ENCODE measurements around the gene TRMT11. TPM values are rescaled to one million over a fixed set of nuclear protein-coding genes. Genes with fewer than 3 reads are reported as not detected.
"Not testable (repeated sequence)": the region's sequence is repeated elsewhere in the genome, so short reads cannot be mapped to it uniquely, and the experiment has no call there.

Gene TRMT11
- total RNA-seq, 3 donors from 2014 or later: 20.7 to 22.7 (median 21.5) TPM

- TF ChIP-seq CTCF (IDR thresholded peaks at IDR 0.05): no peak
- intact Hi-C loops (cut with DNase I, micrococcal nuclease): no loop called here
- no peaks in the 10 kb centered on the region for H3K9me3 ChIP-seq
- no peak overlapping the region for H3K4me3 ChIP-seq
- H3K36me3 ChIP-seq (ENCODE audit: low read depth): no peaks in the 10 kb centered on the region
- peaks cover 6% of the 10 kb centered on the region for H3K4me1 ChIP-seq (ENCODE audit: low read depth)
- DNase-seq (no peak), ATAC-seq (no peak)
Observed at GRCh38 chr6:126056355-126057004, 70.1 kb downstream of the TRMT11 start.

- H3K4me1 ChIP-seq (ENCODE audit: low read depth); intact Hi-C loops (cut with DNase I, micrococcal nuclease); ATAC-seq; H3K9me3 ChIP-seq; H3K4me3 ChIP-seq; H3K36me3 ChIP-seq (ENCODE audit: low read depth); DNase-seq: not testable (repeated sequence)
Observed at GRCh38 chr6:126058085-126058484, 71.7 kb downstream of the TRMT11 start.

- no peak for TF ChIP-seq CTCF (IDR thresholded peaks at IDR 0.05)
- H3K4me1 ChIP-seq (ENCODE audit: low read depth): no peaks in the 10 kb centered on the region
- intact Hi-C loops (cut with DNase I, micrococcal nuclease): no loop called here
- H3K9me3 ChIP-seq: no peaks in the 10 kb centered on the region
- H3K4me3 ChIP-seq: no peak overlapping the region
- ATAC-seq (no peak), DNase-seq (no peak)
- no peaks in the 10 kb centered on the region for H3K36me3 ChIP-seq (ENCODE audit: low read depth)
Observed at GRCh38 chr6:126060400-126060799, 74.1 kb downstream of the TRMT11 start.

- intact Hi-C loops (cut with DNase I, micrococcal nuclease): no loop called here
- TF ChIP-seq CTCF (IDR thresholded peaks at IDR 0.05): no peak
- no peaks in the 10 kb centered on the region for H3K4me1 ChIP-seq (ENCODE audit: low read depth)
- ATAC-seq (no peak), DNase-seq (no peak)
- H3K9me3 ChIP-seq: no peaks in the 10 kb centered on the region
- no peak overlapping the region for H3K4me3 ChIP-seq
- H3K36me3 ChIP-seq (ENCODE audit: low read depth): no peaks in the 10 kb centered on the region
Observed at GRCh38 chr6:126063512-126064146, 77.3 kb downstream of the TRMT11 start.

- ATAC-seq (no peak), DNase-seq (no peak)
- intact Hi-C loops (cut with DNase I, micrococcal nuclease): no loop called here
- Histone ChIP-seq H3K4me1 (ENCODE audit: low read depth) (no peaks in the 10 kb centered on the region), H3K9me3 (no peaks in the 10 kb centered on the region), H3K4me3 (no peak overlapping the region), H3K36me3 (ENCODE audit: low read depth) (no peaks in the 10 kb centered on the region)
- TF ChIP-seq CTCF (IDR thresholded peaks at IDR 0.05): no peak
Observed at GRCh38 chr6:126064257-126064747, 78.0 kb downstream of the TRMT11 start.

- Histone ChIP-seq H3K36me3 (ENCODE audit: low read depth) (no peaks in the 10 kb centered on the region), H3K9me3 (no peaks in the 10 kb centered on the region), H3K4me1 (ENCODE audit: low read depth) (no peaks in the 10 kb centered on the region), H3K4me3 (no peak overlapping the region)
- intact Hi-C loops (cut with DNase I, micrococcal nuclease): no loop called here
- ATAC-seq: no peak
- no peak for DNase-seq
- TF ChIP-seq CTCF (IDR thresholded peaks at IDR 0.05): no peak
Observed at GRCh38 chr6:126064748-126065401, 78.5 kb downstream of the TRMT11 start.
